Uterus (tissue), 2 donors: ENCODE data around the gene IRF2.

ENCODE experiments used
- CTCF ChIP-seq, 4 experiments: fragments of 200-600 bp in 2 of 4; fragments of 450-650 bp in 2 of 4; sonication (generic) in 2 of 4; IDR thresholded peaks; one replicate each; pipeline ENCODE4 v1.5.1; 2016 to 2019; ENCODE audit warnings: antibody characterized with exemption in 4 of 4, mild to moderate bottlenecking in 2 of 4, moderate library complexity in 1 of 4
- POLR2A ChIP-seq, 2 donors: fragments of 450-650 bp; IDR thresholded peaks; one replicate each; pipeline ENCODE4 v1.6.1; 2016; ENCODE audit warnings: antibody characterized with exemption in 2 of 2, mild to moderate bottlenecking in 1 of 2, moderate library complexity in 1 of 2

GRCh38 chr4:184504385-184504784, 30.0 kb upstream of the IRF2 start:
- no peak for TF ChIP-seq CTCF (IDR thresholded peaks at IDR 0.05)
- no peak for TF ChIP-seq POLR2A (IDR thresholded peaks at IDR 0.05)
